Measurements from ENCODE around the gene TACC2.

- TF ChIP-seq CTCF (conservative IDR thresholded peaks at IDR 0.05) (no peak), ZFX (IDR thresholded peaks at IDR 0.05) (no peak)
Observed at GRCh38 chr10:122162671-122163173, 173.8 kb downstream of the TACC2 start.
